ENCODE measurements around the gene G6PC3.
"Not testable (repeated sequence)": the region's sequence is repeated elsewhere in the genome, so short reads cannot be mapped to it uniquely, and the experiment has no call there.

G6PC3 gene

DNA sequence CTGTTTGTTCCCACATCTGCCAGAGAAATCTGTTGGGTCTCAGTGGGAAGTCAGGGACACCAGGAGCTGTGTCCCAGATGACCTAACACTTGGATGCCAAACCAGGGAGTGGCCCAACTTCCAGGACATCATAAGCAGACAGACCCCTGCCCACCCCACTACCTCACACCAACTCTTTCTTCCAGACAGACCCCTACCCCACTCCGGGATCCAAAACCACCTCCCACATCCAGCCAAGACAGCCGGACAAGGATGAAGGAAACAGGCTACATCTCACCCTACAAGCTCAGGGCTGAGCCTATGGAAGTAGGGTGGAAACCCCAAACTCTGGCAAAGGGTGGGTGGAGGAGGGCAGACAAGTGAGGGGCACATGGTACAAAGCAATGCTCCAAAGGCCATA, 49.3 kb downstream of the G6PC3 start:
- H3K4me3 ChIP-seq (ENCODE audit: low read depth, low read length), result no peak overlapping the region
- H3K9me3 ChIP-seq (ENCODE audit: control insufficient read depth, insufficient read depth, low read depth, low read length), result no peaks in the 10 kb centered on the region
- H3K27me3 ChIP-seq (ENCODE audit: control insufficient read depth, insufficient read depth, low read length), result no peaks in the 10 kb centered on the region
- H3K27ac ChIP-seq (ENCODE audit: low read depth, low read length), result no peak overlapping the region
- peaks cover 44% of the 10 kb centered on the region for H3K4me1 ChIP-seq (ENCODE audit: control insufficient read depth, insufficient read depth, low read length)
- H3K36me3 ChIP-seq (ENCODE audit: control insufficient read depth, insufficient read depth, low read length), result 0 out of 2 replicates have a peak, but pooled peaks cover 4% of the 10 kb centered on the region
- H3K9ac ChIP-seq (ENCODE audit: low read length), result no peak overlapping the region

- H3K27me3 ChIP-seq (ENCODE audit: control insufficient read depth, insufficient read depth, low read length); H3K9me3 ChIP-seq (ENCODE audit: control insufficient read depth, insufficient read depth, low read depth, low read length); H3K36me3 ChIP-seq (ENCODE audit: control insufficient read depth, insufficient read depth, low read length); H3K9ac ChIP-seq (ENCODE audit: low read length); H3K27ac ChIP-seq (ENCODE audit: low read depth, low read length); H3K4me3 ChIP-seq (ENCODE audit: low read depth, low read length): not testable (repeated sequence)
- peaks cover 44% of the 10 kb centered on the region for H3K4me1 ChIP-seq (ENCODE audit: control insufficient read depth, insufficient read depth, low read length)
These were observed 49.7 kb downstream of the G6PC3 start for GRCh38 chr17:44120281-44120680.

DNA sequence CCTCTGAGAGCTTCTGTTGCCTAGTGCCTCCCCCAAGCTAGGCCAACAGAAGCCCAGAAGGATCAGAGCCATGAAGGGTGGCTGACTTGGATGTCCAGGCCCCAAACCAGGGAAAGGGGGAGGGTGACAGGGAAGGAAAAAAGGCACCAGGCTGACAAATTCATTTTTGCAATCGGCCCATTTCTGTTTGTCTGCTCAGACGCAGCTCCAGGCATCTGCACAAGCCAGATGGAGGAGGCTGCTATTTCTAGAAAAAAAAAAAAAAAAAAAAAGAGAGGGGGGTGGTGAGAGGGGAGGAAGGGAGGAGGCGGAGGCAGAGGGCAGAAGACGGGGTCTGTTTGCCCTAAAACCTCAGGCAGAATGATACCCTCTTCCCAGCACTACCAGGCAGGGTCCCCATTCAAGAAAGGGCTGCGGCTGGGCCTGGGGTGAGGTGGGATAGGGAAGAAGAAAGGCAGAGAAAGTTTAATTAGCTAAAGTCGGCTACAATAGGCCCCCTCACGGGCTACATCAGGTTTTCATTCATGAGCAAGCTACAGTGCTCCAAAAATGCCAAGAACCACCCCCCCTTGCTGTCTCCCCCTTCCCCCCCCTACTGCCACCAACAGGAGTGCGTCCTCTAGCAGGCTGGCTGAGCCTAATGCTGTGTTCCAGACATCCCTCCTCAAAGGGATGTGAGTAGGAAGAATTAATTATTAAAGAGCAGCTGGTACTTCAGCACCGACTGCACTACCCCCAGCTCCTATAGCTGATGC, 50.5 kb downstream of the G6PC3 start:
- H3K27ac ChIP-seq (ENCODE audit: low read depth, low read length), result no peak overlapping the region
- H3K36me3 ChIP-seq (ENCODE audit: control insufficient read depth, insufficient read depth, low read length), result no peaks in the 10 kb centered on the region
- H3K9me3 ChIP-seq (ENCODE audit: control insufficient read depth, insufficient read depth, low read depth, low read length), result no peaks in the 10 kb centered on the region
- H3K4me3 ChIP-seq (ENCODE audit: low read depth, low read length), result 0 out of 2 replicates have a peak overlapping the region, but pooled peaks have one; percentile 98
- no peaks in the 10 kb centered on the region for H3K27me3 ChIP-seq (ENCODE audit: control insufficient read depth, insufficient read depth, low read length)
- peaks cover 44% of the 10 kb centered on the region for H3K4me1 ChIP-seq (ENCODE audit: control insufficient read depth, insufficient read depth, low read length)
- no peak overlapping the region for H3K9ac ChIP-seq (ENCODE audit: low read length)

- no peaks in the 10 kb centered on the region for H3K27me3 ChIP-seq (ENCODE audit: control insufficient read depth, insufficient read depth, low read length)
These were observed 51.7 kb downstream of the G6PC3 start for GRCh38 chr17:44121997-44122815.

GRCh38 chr17:44122816-44123355, 52.4 kb downstream of the G6PC3 start:
- peak overlapping the region; percentile 82; the same call in 1 of the 2 replicates for H3K27ac ChIP-seq (ENCODE audit: low read depth, low read length)
- H3K9ac ChIP-seq (ENCODE audit: low read length), result peak overlapping the region; percentile 84

More at GRCh38 chr17:44121997-44122815, 51.7 kb downstream of the G6PC3 start:
- peak overlapping the region; percentile 98 for H3K4me3 ChIP-seq (ENCODE audit: low read depth, low read length)
- H3K4me1 ChIP-seq (ENCODE audit: control insufficient read depth, insufficient read depth, low read length), result peaks cover 43% of the 10 kb centered on the region
- H3K36me3 ChIP-seq (ENCODE audit: control insufficient read depth, insufficient read depth, low read length), result no peaks in the 10 kb centered on the region
- H3K9me3 ChIP-seq (ENCODE audit: control insufficient read depth, insufficient read depth, low read depth, low read length), result no peaks in the 10 kb centered on the region
- peak overlapping the region; percentile 84 for H3K9ac ChIP-seq (ENCODE audit: low read length)
- H3K27ac ChIP-seq (ENCODE audit: low read depth, low read length), result no peak overlapping the region

DNA sequence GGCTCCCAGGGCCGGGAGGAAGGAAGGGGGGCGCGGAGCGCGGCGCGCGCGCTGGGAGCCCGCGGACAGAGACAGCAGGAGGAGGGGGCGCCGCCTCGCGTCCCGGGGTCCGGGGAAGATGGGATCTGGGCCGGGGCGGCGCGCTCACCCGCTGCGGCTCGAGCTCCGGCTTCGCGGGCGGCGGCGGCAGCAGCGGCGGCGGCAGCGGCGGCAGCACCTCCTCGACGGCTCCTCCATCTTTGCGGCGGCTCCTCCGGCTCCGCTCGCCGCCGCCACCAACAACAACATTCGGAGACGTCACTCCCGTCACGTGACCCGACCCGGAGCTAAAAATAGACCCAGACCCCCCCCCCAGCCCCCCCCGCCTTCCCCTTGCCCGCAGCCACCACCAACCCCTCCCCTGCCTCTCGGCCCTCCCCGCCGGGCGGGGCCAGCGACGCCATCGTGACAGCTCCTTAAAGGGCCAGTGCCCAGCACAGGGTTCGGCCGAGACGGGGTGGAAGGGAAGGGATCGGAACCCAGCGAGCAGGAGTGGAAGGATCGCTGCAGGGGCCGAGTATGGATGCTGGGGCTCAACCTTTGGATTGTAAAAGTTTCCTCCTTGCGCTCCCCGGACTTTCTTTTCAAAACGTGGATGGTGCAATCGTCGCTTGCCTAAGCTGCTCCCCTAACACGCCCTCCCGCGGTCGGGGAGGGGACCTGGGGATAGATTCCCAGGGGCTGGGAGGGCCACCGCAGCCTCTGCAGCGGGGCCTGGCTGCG, 53.0 kb downstream of the G6PC3 start, which contains the start of gene HDAC5:
Gene HDAC5 (minus strand): TSS at position 286 of the 762 bp plus-strand sequence. CDS start 6,126 bp downstream, outside the sequence.
- H3K9ac ChIP-seq (ENCODE audit: low read length), result peak within 1 kb of the TSS; percentile 91
- H3K27ac ChIP-seq (ENCODE audit: low read depth, low read length), result peak within 1 kb of the TSS; percentile 86; the same call in 1 of the 2 replicates
- H3K9me3 ChIP-seq (ENCODE audit: control insufficient read depth, insufficient read depth, low read depth, low read length), result no peaks in the 10 kb centered on the region
- no peaks in the 10 kb centered on the region for H3K27me3 ChIP-seq (ENCODE audit: control insufficient read depth, insufficient read depth, low read length)
- peak within 1 kb of the TSS; percentile 98 for H3K4me3 ChIP-seq (ENCODE audit: low read depth, low read length)
- H3K4me1 ChIP-seq (ENCODE audit: control insufficient read depth, insufficient read depth, low read length), result peaks cover 31% of the 10 kb centered on the region
- no peaks in the 10 kb centered on the region for H3K36me3 ChIP-seq (ENCODE audit: control insufficient read depth, insufficient read depth, low read length)

More at GRCh38 chr17:44122816-44123355, 52.4 kb downstream of the G6PC3 start:
- Histone ChIP-seq H3K4me1 (ENCODE audit: control insufficient read depth, insufficient read depth, low read length) (peaks cover 37% of the 10 kb centered on the region), H3K4me3 (ENCODE audit: low read depth, low read length) (peak overlapping the region; percentile 98), H3K36me3 (ENCODE audit: control insufficient read depth, insufficient read depth, low read length) (no peaks in the 10 kb centered on the region), H3K9me3 (ENCODE audit: control insufficient read depth, insufficient read depth, low read depth, low read length) (no peaks in the 10 kb centered on the region), H3K27me3 (ENCODE audit: control insufficient read depth, insufficient read depth, low read length) (no peaks in the 10 kb centered on the region)

DNA sequence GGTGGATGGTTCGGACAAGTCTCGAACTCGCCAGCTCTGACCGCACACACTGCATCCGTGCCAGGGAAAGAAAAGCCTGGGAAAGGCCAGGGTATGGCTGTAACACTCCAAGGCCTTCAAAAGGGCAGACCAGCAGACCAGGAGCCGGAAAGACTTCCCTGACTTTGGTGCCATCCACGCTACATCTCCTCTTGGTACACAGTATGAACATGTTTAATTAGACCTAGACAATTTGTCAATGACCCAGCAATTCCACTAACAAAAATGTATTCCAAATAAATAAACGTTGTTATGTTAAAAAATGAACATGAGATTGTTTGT, 53.5 kb downstream of the G6PC3 start:
- peaks cover 26% of the 10 kb centered on the region for H3K4me1 ChIP-seq (ENCODE audit: control insufficient read depth, insufficient read depth, low read length)
- H3K27me3 ChIP-seq (ENCODE audit: control insufficient read depth, insufficient read depth, low read length), result no peaks in the 10 kb centered on the region
- peak overlapping the region; percentile 91 for H3K9ac ChIP-seq (ENCODE audit: low read length)
- H3K36me3 ChIP-seq (ENCODE audit: control insufficient read depth, insufficient read depth, low read length), result no peaks in the 10 kb centered on the region
- no peaks in the 10 kb centered on the region for H3K9me3 ChIP-seq (ENCODE audit: control insufficient read depth, insufficient read depth, low read depth, low read length)
- peak overlapping the region; percentile 86; the same call in 1 of the 2 replicates for H3K27ac ChIP-seq (ENCODE audit: low read depth, low read length)
- peak overlapping the region; percentile 92 for H3K4me3 ChIP-seq (ENCODE audit: low read depth, low read length)

Data from HUES6 (cell line).